H1 (cell line): Measurements from ENCODE around the gene HDDC3. TPM values are rescaled to one million over a fixed set of nuclear protein-coding genes. Genes with fewer than 3 reads are reported as not detected.
A peak's percentile ranks its signal among the peaks of the same experiment; 100 is the strongest.

Experiments
- BCL11A ChIP-seq, 2 experiments: IDR thresholded peaks; one replicate each; pipeline ENCODE4 v1.6.1; 2011; ENCODE audit warnings: low read depth in 2 of 2, low read length in 2 of 2, mild to moderate bottlenecking in 2 of 2
- EP300 ChIP-seq, 2 experiments: IDR thresholded peaks; 1 replicate in 1 of 2; 2 replicates in 1 of 2; pipeline ENCODE4 v1.6.1; 2011 to 2012; ENCODE audit warnings: low read depth in 2 of 2, low read length in 2 of 2, mild to moderate bottlenecking in 2 of 2, borderline replicate concordance in 1 of 2, inconsistent platforms in 1 of 2, moderate library complexity in 1 of 2
- POLR2A ChIP-seq, 2 experiments: IDR thresholded peaks; 1 replicate in 1 of 2; 2 replicates in 1 of 2; pipeline ENCODE4 v1.6.1; 2011; ENCODE audit warnings: low read depth in 2 of 2, low read length in 2 of 2, mild to moderate bottlenecking in 2 of 2; ENCODE audit errors: control extremely low read depth in 1 of 2
- POLR2AphosphoS5 ChIP-seq: IDR thresholded peaks from 2 replicates; pipeline ENCODE4 v1.6.1; 2011; ENCODE audit warnings: low read depth, low read length
- RAD21 ChIP-seq, 2 experiments: IDR thresholded peaks in 1 of 2; conservative IDR thresholded peaks in 1 of 2; 2 replicates each; pipeline ENCODE4 v1.6.1; 2011; ENCODE audit warnings: low read depth in 2 of 2, low read length in 2 of 2, improper control_type of control experiment in 1 of 2, inconsistent platforms in 1 of 2, mild to moderate bottlenecking in 1 of 2, moderate library complexity in 1 of 2
- RBBP5 ChIP-seq: IDR thresholded peaks from 2 replicates; pipeline ENCODE4 v1.7.1; 2012; ENCODE audit warnings: low read depth, mild to moderate bottlenecking, inconsistent platforms, low read length, moderate library complexity, borderline replicate concordance
- RXRA ChIP-seq: IDR thresholded peaks from 2 replicates; pipeline ENCODE4 v1.6.1; 2011; ENCODE audit warnings: low read depth, mild to moderate bottlenecking, low read length, moderate library complexity; ENCODE audit not compliant: insufficient read depth
- SIN3A ChIP-seq, 2 experiments: IDR thresholded peaks in 1 of 2; conservative IDR thresholded peaks in 1 of 2; 2 replicates each; pipeline ENCODE4 v1.6.1; 2011 to 2012; ENCODE audit warnings: low read length in 2 of 2, improper control_type of control experiment in 1 of 2, low read depth in 1 of 2, mild to moderate bottlenecking in 1 of 2
- SP2 ChIP-seq: IDR thresholded peaks from 2 replicates; pipeline ENCODE4 v1.6.1; 2012; ENCODE audit warnings: mild to moderate bottlenecking, low read length, inconsistent platforms
- TAF1 ChIP-seq: IDR thresholded peaks from 2 replicates; pipeline ENCODE4 v1.6.1; 2011; ENCODE audit warnings: mild to moderate bottlenecking, low read depth, low read length
- polyA plus RNA-seq, 7 experiments: library from polyadenylated mRNA; depleted of rRNA in 3 of 7; stranded (reverse) in 5 of 7; unstranded in 2 of 7; fragments of >200 nt in 5 of 7; fragments of 200-250 nt in 2 of 7; gene quantifications; 1 replicate in 5 of 7; 2 replicates in 1 of 7; 4 replicates in 1 of 7; pipeline versions ENCODE4 v1.2.1 to v1.2.3, GENCODE V29; 2011 to 2013; ENCODE audit warnings: missing spikeins in 2 of 7, mixed read lengths in 2 of 7
- total RNA-seq: library from RNA; stranded (reverse); fragmentation: NEBNext Ultra II Directional; extraction: Animal tissue kit (Norgen Biotek cat#: 25700); gene quantifications from 2 replicates; pipeline ENCODE4 v1.2.1, GENCODE V29; 2021

Gene HDDC3
- total and polyA plus RNA-seq, 2 of the 8 experiments (the other 6 are each of a cell fraction or from before 2014, with no cell fraction given), result 16.3 to 16.5 TPM

- TF ChIP-seq SP2 (no peak), RBBP5 (peak; percentile 48; the same call in 1 of the 2 replicates), BCL11A (IDR thresholded peaks at IDR 0.05; ENCODE audit: low read depth in 2 of 2, low read length in 2 of 2) (no peak), RXRA (no peak), EP300 (IDR thresholded peaks at IDR 0.05; ENCODE audit: borderline replicate concordance in 1 of 2, low read depth in 2 of 2, low read length in 2 of 2) (0 out of 3 replicates have a peak, but pooled peaks of 1 of the 2 experiments have one; percentile 31), POLR2AphosphoS5 (peak; percentile 70), RAD21 (IDR thresholded peaks at IDR 0.05 in 1 of 2, conservative IDR thresholded peaks at IDR 0.05 in 1 of 2; ENCODE audit: low read depth in 2 of 2, low read length in 2 of 2) (peak; percentile 50 to 71), SIN3A (conservative IDR thresholded peaks at IDR 0.05 in 1 of 2, IDR thresholded peaks at IDR 0.05 in 1 of 2; ENCODE audit: low read depth in 1 of 2, low read length in 2 of 2) (0 out of 4 replicates have a peak, but pooled peaks have one; percentile 12 to 55), POLR2A (IDR thresholded peaks at IDR 0.05; ENCODE audit: control extremely low read depth in 1 of 2, low read depth in 2 of 2, low read length in 2 of 2) (peak; percentile 46 to 64; a peak in 2 of 3 replicates), TAF1 (peak; percentile 77)
Measured at GRCh38 chr15:90956274-90957030, 24.1 kb upstream of the HDDC3 start (continued).
